ENCODE data around the gene AGBL4. TPM values are rescaled to one million over a fixed set of nuclear protein-coding genes. Genes with fewer than 3 reads are reported as not detected.

The AGBL4 gene
- polyA plus RNA-seq, 1 experiment = not detected

DNA sequence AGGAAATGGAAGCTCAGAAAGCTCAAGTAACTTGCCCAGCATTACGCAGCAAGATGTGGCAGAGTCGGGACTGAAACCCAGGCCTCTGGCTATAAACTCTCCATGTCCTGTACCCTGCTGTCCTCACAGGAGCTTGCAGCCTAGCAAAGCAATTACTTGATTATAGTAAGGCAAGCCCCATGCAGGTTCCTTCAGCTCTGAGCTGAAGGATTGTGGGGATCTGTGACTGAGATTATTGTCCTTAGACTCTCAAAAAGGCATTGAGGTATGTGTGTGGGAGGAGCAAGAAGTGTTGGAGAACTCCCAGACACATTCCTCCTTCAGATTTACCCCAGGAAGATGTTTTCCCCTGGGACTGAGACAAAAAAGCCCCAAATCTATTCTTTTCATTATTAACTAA, 1427.7 kb downstream of the AGBL4 start:
- no peak for DNase-seq (ENCODE audit: low read depth, low spot score)
- TF ChIP-seq, protein P1, sequence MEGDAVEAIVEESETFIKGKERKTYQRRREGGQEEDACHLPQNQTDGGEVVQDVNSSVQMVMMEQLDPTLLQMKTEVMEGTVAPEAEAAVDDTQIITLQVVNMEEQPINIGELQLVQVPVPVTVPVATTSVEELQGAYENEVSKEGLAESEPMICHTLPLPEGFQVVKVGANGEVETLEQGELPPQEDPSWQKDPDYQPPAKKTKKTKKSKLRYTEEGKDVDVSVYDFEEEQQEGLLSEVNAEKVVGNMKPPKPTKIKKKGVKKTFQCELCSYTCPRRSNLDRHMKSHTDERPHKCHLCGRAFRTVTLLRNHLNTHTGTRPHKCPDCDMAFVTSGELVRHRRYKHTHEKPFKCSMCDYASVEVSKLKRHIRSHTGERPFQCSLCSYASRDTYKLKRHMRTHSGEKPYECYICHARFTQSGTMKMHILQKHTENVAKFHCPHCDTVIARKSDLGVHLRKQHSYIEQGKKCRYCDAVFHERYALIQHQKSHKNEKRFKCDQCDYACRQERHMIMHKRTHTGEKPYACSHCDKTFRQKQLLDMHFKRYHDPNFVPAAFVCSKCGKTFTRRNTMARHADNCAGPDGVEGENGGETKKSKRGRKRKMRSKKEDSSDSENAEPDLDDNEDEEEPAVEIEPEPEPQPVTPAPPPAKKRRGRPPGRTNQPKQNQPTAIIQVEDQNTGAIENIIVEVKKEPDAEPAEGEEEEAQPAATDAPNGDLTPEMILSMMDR (IDR thresholded peaks at IDR 0.05; ENCODE audit: low read depth, low read length) = no peak
- Histone ChIP-seq H3K27me3 (ENCODE audit: control insufficient read depth, insufficient read depth, low read length) (no peaks in the 10 kb centered on the region), H3K9me3 (ENCODE audit: control insufficient read depth, insufficient read depth, low read length) (no peaks in the 10 kb centered on the region), H3K27ac (ENCODE audit: low read depth, low read length) (no peak overlapping the region), H3K4me3 (ENCODE audit: low read depth, low read length) (no peak overlapping the region)
- ChIA-PET POLR2A (no interaction called here), CTCF (interaction anchor here (0.9 kb wide), 1 partner anchor 82 kb away, joined by 3 read pairs; no protein-coding TSS in a partner anchor)

DNA sequence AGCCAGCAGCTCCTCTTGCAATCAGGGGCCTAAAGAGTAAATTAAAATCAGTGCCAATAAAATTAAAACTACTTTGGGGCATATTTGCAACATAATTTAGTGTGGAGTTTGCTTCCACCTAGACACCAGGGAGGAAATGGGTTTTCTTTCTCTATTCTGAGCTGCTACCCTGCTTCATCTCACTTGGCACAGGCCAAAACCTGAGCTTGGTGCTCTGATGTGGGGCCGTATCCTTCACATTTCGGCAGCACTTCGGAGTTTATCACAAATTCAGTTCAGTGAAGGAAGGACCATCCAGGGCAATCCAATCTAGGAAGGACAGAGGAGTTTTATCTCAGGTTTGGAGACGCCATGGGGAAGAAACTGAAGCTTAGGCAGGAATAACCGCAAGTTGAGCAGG, 1428.1 kb downstream of the AGBL4 start:
- TF ChIP-seq, protein P1 (IDR thresholded peaks at IDR 0.05; ENCODE audit: low read depth, low read length) = no peak
- no peak overlapping the region for H3K4me3 ChIP-seq (ENCODE audit: low read depth, low read length)
- H3K27me3 ChIP-seq (ENCODE audit: control insufficient read depth, insufficient read depth, low read length) = no peaks in the 10 kb centered on the region
- no peaks in the 10 kb centered on the region for H3K9me3 ChIP-seq (ENCODE audit: control insufficient read depth, insufficient read depth, low read length)
- POLR2A ChIA-PET = no interaction called here
- CTCF ChIA-PET = interaction anchor here (0.9 kb wide), 1 partner anchor 82 kb away, joined by 3 read pairs; no protein-coding TSS in a partner anchor
- no peak overlapping the region for H3K27ac ChIP-seq (ENCODE audit: low read depth, low read length)
- DNase-seq (ENCODE audit: low read depth, low spot score) = no peak

DNA sequence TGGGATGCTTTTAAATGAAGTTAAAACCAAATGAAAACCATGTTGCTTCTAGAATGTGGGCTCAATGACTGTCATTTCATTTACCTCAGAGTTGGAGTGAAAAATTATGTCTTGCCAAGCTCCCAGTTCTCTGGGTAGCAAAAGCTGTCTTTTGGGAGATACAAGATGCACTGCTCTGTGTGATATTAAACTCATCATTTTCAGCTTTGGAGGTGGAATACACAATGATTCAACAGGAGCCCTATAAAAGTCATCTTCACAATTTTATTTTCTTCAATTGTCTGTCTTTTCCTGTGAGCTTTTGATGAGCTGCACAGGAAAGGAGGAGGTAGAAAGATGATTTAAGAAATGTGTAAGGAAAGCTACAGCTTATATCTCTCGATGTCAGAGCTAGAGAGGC, 1431.4 kb downstream of the AGBL4 start:
- no peaks in the 10 kb centered on the region for H3K9me3 ChIP-seq (ENCODE audit: control insufficient read depth, insufficient read depth, low read length)
- H3K27me3 ChIP-seq (ENCODE audit: control insufficient read depth, insufficient read depth, low read length) = no peaks in the 10 kb centered on the region
- TF ChIP-seq, protein P1 (IDR thresholded peaks at IDR 0.05; ENCODE audit: low read depth, low read length) = no peak
- H3K4me3 ChIP-seq (ENCODE audit: low read depth, low read length) = no peak overlapping the region
- DNase-seq (ENCODE audit: low read depth, low spot score) = no peak
- ChIA-PET CTCF (interaction anchor here (1.3 kb wide), 1 partner anchor 104 kb away, joined by 3 read pairs; no protein-coding TSS in a partner anchor), POLR2A (no interaction called here)
- H3K27ac ChIP-seq (ENCODE audit: low read depth, low read length) = no peak overlapping the region

DNA sequence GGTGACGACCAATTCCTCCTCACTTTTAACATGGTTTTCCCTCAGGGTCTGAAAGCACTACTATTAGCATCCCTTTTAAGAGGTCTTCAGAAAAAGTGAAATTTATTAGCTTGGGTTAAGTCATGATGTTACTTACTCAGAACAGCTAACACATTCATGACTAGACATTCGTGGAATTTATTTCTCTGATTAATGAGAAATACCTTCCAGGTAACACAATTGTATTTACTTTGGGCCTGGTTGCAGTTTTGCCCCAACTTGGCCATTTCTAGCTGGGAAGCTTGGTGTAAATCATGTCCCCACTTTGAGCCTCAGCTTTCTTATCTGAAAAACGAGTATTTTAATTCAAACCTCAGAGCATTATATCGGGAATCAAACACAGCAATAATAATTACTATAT, 1432.6 kb downstream of the AGBL4 start:
- Histone ChIP-seq H3K27me3 (ENCODE audit: control insufficient read depth, insufficient read depth, low read length) (no peaks in the 10 kb centered on the region), H3K9me3 (ENCODE audit: control insufficient read depth, insufficient read depth, low read length) (no peaks in the 10 kb centered on the region), H3K27ac (ENCODE audit: low read depth, low read length) (no peak overlapping the region), H3K4me3 (ENCODE audit: low read depth, low read length) (no peak overlapping the region)
- POLR2A ChIA-PET = no interaction called here
- no peak for DNase-seq (ENCODE audit: low read depth, low spot score)
- TF ChIP-seq, protein P1 (IDR thresholded peaks at IDR 0.05; ENCODE audit: low read depth, low read length) = no peak
- CTCF ChIA-PET = no interaction called here

DNA sequence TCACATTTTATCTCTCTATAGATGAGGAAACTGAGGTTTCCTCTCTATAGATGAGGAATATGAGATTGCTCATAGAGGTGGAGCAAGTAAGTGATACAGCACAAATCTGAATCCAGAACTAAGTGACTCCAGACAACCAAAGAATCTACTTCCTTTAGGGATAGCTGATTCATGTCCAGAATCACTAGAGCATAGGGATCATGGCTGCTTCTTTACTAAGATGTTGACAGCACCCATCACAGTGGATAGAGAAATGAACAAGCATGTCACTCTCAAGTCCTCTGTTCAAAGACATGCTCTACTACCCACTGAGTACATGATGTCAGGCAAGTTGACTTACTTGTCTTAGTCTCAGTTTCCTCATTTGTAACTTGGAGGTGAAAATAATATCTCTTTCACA, 1435.7 kb downstream of the AGBL4 start:
- CTCF ChIA-PET = no interaction called here
- no peak for DNase-seq (ENCODE audit: low read depth, low spot score)
- TF ChIP-seq, protein P1 (IDR thresholded peaks at IDR 0.05; ENCODE audit: low read depth, low read length) = no peak
- Histone ChIP-seq H3K9me3 (ENCODE audit: control insufficient read depth, insufficient read depth, low read length) (no peaks in the 10 kb centered on the region), H3K4me3 (ENCODE audit: low read depth, low read length) (no peak overlapping the region), H3K27ac (ENCODE audit: low read depth, low read length) (no peak overlapping the region), H3K27me3 (ENCODE audit: control insufficient read depth, insufficient read depth, low read length) (no peaks in the 10 kb centered on the region)
- POLR2A ChIA-PET = no interaction called here

All from AG04450 (cell line).